Cardiac fibroblast (primary cell): ENCODE data around the gene ATAD2B.

Experiments used
- DNase-seq, 2 donors: peaks; one replicate each; pipeline versions ENCODE4 v3.0.0 to v3.0.0-alpha.2; 2010; ENCODE audit warnings: low read depth in 2 of 2
- H3K4me3 ChIP-seq, 2 donors: replicated peaks in 1 of 2; 1 replicate in 1 of 2; 2 replicates in 1 of 2; pipeline ENCODE4 v1.5.1; 2011; ENCODE audit warnings: low read depth in 2 of 2, low read length in 2 of 2, mild to moderate bottlenecking in 2 of 2, moderate library complexity in 1 of 2
- CTCF ChIP-seq: IDR thresholded peaks from one replicate; pipeline ENCODE4 v1.5.1; 2011; ENCODE audit warnings: low read depth, mild to moderate bottlenecking, low read length, inconsistent platforms

Gene ATAD2B

GRCh38 chr2:23719716-23720115 lies 207.2 kb downstream of the ATAD2B start:
- no peak overlapping the region for H3K4me3 ChIP-seq
- no peak for TF ChIP-seq CTCF
- DNase-seq, result no peak

GRCh38 chr2:23718931-23719700 lies 207.8 kb downstream of the ATAD2B start:
- DNase-seq, result no peak
- no peak for TF ChIP-seq CTCF
- no peak overlapping the region for H3K4me3 ChIP-seq

- no peak overlapping the region for H3K4me3 ChIP-seq
- DNase-seq, result no peak
- TF ChIP-seq CTCF, result no peak
Observed at GRCh38 chr2:23713351-23713750, 213.6 kb downstream of the ATAD2B start.

- no peak for TF ChIP-seq CTCF
- no peak for DNase-seq
- H3K4me3 ChIP-seq, result no peak overlapping the region
Observed at GRCh38 chr2:23712756-23713151, 214.2 kb downstream of the ATAD2B start.

GRCh38 chr2:23711979-23712755 lies 214.8 kb downstream of the ATAD2B start:
- no peak overlapping the region for H3K4me3 ChIP-seq
- no peak for TF ChIP-seq CTCF
- DNase-seq, result peak; percentile 38 to 78

GRCh38 chr2:23709311-23709710 lies 217.6 kb downstream of the ATAD2B start:
- no peak for DNase-seq
- TF ChIP-seq CTCF, result no peak
- H3K4me3 ChIP-seq, result no peak overlapping the region
